ENCODE data around the gene ZMAT2.
"Not testable (repeated sequence)": the region's sequence is repeated elsewhere in the genome, so short reads cannot be mapped to it uniquely, and the experiment has no call there.

- TF ChIP-seq SUZ12 (IDR thresholded peaks at IDR 0.05); ZNF384 (IDR thresholded peaks at IDR 0.05); FOXM1 (IDR thresholded peaks at IDR 0.05; ENCODE audit: borderline replicate concordance); BHLHE40 (IDR thresholded peaks at IDR 0.05; ENCODE audit: borderline replicate concordance); ELF4 (IDR thresholded peaks at IDR 0.05); FOXK2 (IDR thresholded peaks at IDR 0.05); FOXA1 (IDR thresholded peaks at IDR 0.05); CTBP1 (IDR thresholded peaks at IDR 0.05; ENCODE audit: borderline replicate concordance); TARDBP (IDR thresholded peaks at IDR 0.05); SP1 (IDR thresholded peaks at IDR 0.05); ARNT (IDR thresholded peaks at IDR 0.05): not testable (repeated sequence)
These were observed 29.2 kb upstream of the ZMAT2 start for GRCh38 chr5:140671035-140671434.
